Karpas-422 (cell line): ENCODE results near the gene TRABD. TPM values are rescaled to one million over a fixed set of nuclear protein-coding genes. Genes with fewer than 3 reads are reported as not detected.
"Not testable (repeated sequence)": the region's sequence is repeated elsewhere in the genome, so short reads cannot be mapped to it uniquely, and the experiment has no call there.

ENCODE experiments used
- DNase-seq: peaks from one replicate; pipeline ENCODE4 v3.0.0-alpha.2; 2015
- H2AFZ ChIP-seq: fragments of 200-600 bp; sonication (generic); 2 replicates; pipeline ENCODE4 v1.6.1; 2014; ENCODE audit warnings: antibody characterized with exemption, low read length, mixed read lengths
- H3K27ac ChIP-seq: fragments of 200-600 bp; sonication (generic); 2 replicates; pipeline ENCODE4 v1.5.1; 2014; ENCODE audit warnings: mild to moderate bottlenecking, low read length, moderate library complexity
- H3K27me3 ChIP-seq: fragments of 200-600 bp; sonication (generic); 2 replicates; pipeline ENCODE4 v1.6.1; 2014; ENCODE audit warnings: low read length, mixed read lengths
- H3K36me3 ChIP-seq: fragments of 200-600 bp; sonication (generic); 2 replicates; pipeline ENCODE4 v1.6.1; 2014; ENCODE audit warnings: low read length, mixed read lengths; ENCODE audit not compliant: insufficient read depth
- H3K4me1 ChIP-seq: fragments of 200-600 bp; sonication (generic); 2 replicates; pipeline ENCODE4 v1.6.1; 2014; ENCODE audit warnings: mild to moderate bottlenecking, low read length, mixed read lengths
- H3K4me2 ChIP-seq: fragments of 200-600 bp; sonication (generic); 2 replicates; pipeline ENCODE4 v1.6.1; 2014; ENCODE audit warnings: low read length, low read depth, mild to moderate bottlenecking; ENCODE audit not compliant: poor library complexity, severe bottlenecking
- H3K4me3 ChIP-seq: fragments of 200-600 bp; sonication (generic); 2 replicates; pipeline ENCODE4 v1.5.1; 2014; ENCODE audit warnings: mild to moderate bottlenecking, antibody characterized with exemption, low read length, mixed read lengths
- H3K79me2 ChIP-seq: fragments of 200-600 bp; sonication (generic); 2 replicates; pipeline ENCODE4 v1.6.1; 2014; ENCODE audit warnings: mild to moderate bottlenecking, low read length, mixed read lengths
- H3K9ac ChIP-seq: fragments of 200-600 bp; sonication (generic); 2 replicates; pipeline ENCODE4 v1.6.0; 2014; ENCODE audit warnings: low read length
- H3K9me2 ChIP-seq: fragments of 200-600 bp; sonication (generic), shearing (Covaris generic); replicated peaks from 2 replicates; pipeline ENCODE4 v1.6.0; 2014; ENCODE audit warnings: mild to moderate bottlenecking, low read length, moderate library complexity; ENCODE audit not compliant: insufficient read depth
- H3K9me3 ChIP-seq: fragments of 300-700, 200-600 bp; sonication (generic); 2 replicates; pipeline ENCODE4 v1.6.1; 2014; ENCODE audit warnings: low read length, mixed read lengths
- H4K20me1 ChIP-seq: fragments of 200-600 bp; sonication (generic); 2 replicates; pipeline ENCODE4 v1.6.1; 2014; ENCODE audit warnings: mild to moderate bottlenecking, antibody characterized with exemption, low read length, low read depth; ENCODE audit not compliant: insufficient read depth
- total RNA-seq: library from RNA; depleted of rRNA; stranded (reverse); fragments of >200 nt; shearing (Covaris generic); gene quantifications from 2 replicates; pipeline ENCODE4 v1.2.3, GENCODE V29; 2014; ENCODE audit warnings: low replicate concordance; rRNA removed

The TRABD gene
- 46.7 and 117 TPM in 2 replicates for total RNA-seq

- H4K20me1 ChIP-seq: peaks cover 14% of the 10 kb centered on the region
- no peaks in the 10 kb centered on the region for H3K9me2 ChIP-seq
- H3K4me3 ChIP-seq: peak within 1 kb of the TSS; percentile 99
- H3K79me2 ChIP-seq: peaks cover 21% of the 10 kb centered on the region
- H3K36me3 ChIP-seq: no peaks in the 10 kb centered on the region
- H3K9me3 ChIP-seq: no peaks in the 10 kb centered on the region
- H2AFZ ChIP-seq: 0 out of 2 replicates have a peak within 1 kb of the TSS, but pooled peaks have one; percentile 89
- H3K9ac ChIP-seq: peak within 1 kb of the TSS; percentile 97
- peaks cover 43% of the 10 kb centered on the region for H3K4me1 ChIP-seq
- peak within 1 kb of the TSS; percentile 97 for H3K27ac ChIP-seq
- H3K4me2 ChIP-seq: peak within 1 kb of the TSS; percentile 99
- no peaks in the 10 kb centered on the region for H3K27me3 ChIP-seq
- peak; percentile 97 for DNase-seq
Measured at GRCh38 chr22:50185375-50186087, at the start of gene TRABD. Gene TRABD (plus strand): TSS chr22:50185913. CDS start chr22:50193061, 7,148 bp downstream.

GRCh38 chr22:50136581-50137015 is 49.1 kb upstream of the TRABD start:
- no peaks in the 10 kb centered on the region for H4K20me1 ChIP-seq
- H3K9ac ChIP-seq: no peak overlapping the region
- no peaks in the 10 kb centered on the region for H3K9me3 ChIP-seq
- H3K4me3 ChIP-seq: no peak overlapping the region
- H3K27me3 ChIP-seq: no peaks in the 10 kb centered on the region
- H2AFZ ChIP-seq: no peak overlapping the region
- no peak overlapping the region for H3K4me2 ChIP-seq
- H3K79me2 ChIP-seq: no peaks in the 10 kb centered on the region
- no peaks in the 10 kb centered on the region for H3K4me1 ChIP-seq
- DNase-seq: no peak
- H3K9me2 ChIP-seq: no peaks in the 10 kb centered on the region
- H3K36me3 ChIP-seq: no peaks in the 10 kb centered on the region
- H3K27ac ChIP-seq: no peak overlapping the region

- H3K9me3 ChIP-seq, DNase-seq, H3K4me1 ChIP-seq, H3K27ac ChIP-seq, H3K36me3 ChIP-seq, H3K4me2 ChIP-seq, H3K27me3 ChIP-seq, H4K20me1 ChIP-seq, H2AFZ ChIP-seq, H3K9me2 ChIP-seq, H3K4me3 ChIP-seq, H3K79me2 ChIP-seq, H3K9ac ChIP-seq: not testable (repeated sequence)
Measured at GRCh38 chr22:50137277-50137676, 48.4 kb upstream of the TRABD start.

- no peak overlapping the region for H3K4me2 ChIP-seq
- H3K27ac ChIP-seq: no peak overlapping the region
- H4K20me1 ChIP-seq: no peaks in the 10 kb centered on the region
- H3K27me3 ChIP-seq: no peaks in the 10 kb centered on the region
- no peaks in the 10 kb centered on the region for H3K79me2 ChIP-seq
- no peaks in the 10 kb centered on the region for H3K4me1 ChIP-seq
- H3K9ac ChIP-seq: no peak overlapping the region
- no peak for DNase-seq
- H3K9me2 ChIP-seq: no peaks in the 10 kb centered on the region
- no peak overlapping the region for H2AFZ ChIP-seq
- no peaks in the 10 kb centered on the region for H3K36me3 ChIP-seq
- no peaks in the 10 kb centered on the region for H3K9me3 ChIP-seq
- no peak overlapping the region for H3K4me3 ChIP-seq
Measured at GRCh38 chr22:50138041-50138440, 47.7 kb upstream of the TRABD start.

- Histone ChIP-seq H3K27ac (no peak overlapping the region), H3K79me2 (no peaks in the 10 kb centered on the region), H3K4me2 (no peak overlapping the region), H3K9ac (no peak overlapping the region), H3K4me1 (no peaks in the 10 kb centered on the region), H3K36me3 (no peaks in the 10 kb centered on the region), H3K27me3 (no peaks in the 10 kb centered on the region), H3K9me2 (no peaks in the 10 kb centered on the region), H4K20me1 (no peaks in the 10 kb centered on the region), H3K9me3 (no peaks in the 10 kb centered on the region), H2AFZ (no peak overlapping the region), H3K4me3 (no peak overlapping the region)
- DNase-seq: no peak
Measured at GRCh38 chr22:50138988-50139387, 46.7 kb upstream of the TRABD start.

GRCh38 chr22:50139843-50140415 is 45.8 kb upstream of the TRABD start:
- Histone ChIP-seq H4K20me1 (no peaks in the 10 kb centered on the region), H3K36me3 (no peaks in the 10 kb centered on the region), H2AFZ (no peak overlapping the region), H3K27ac (no peak overlapping the region), H3K9me2 (no peaks in the 10 kb centered on the region), H3K4me2 (no peak overlapping the region), H3K79me2 (no peaks in the 10 kb centered on the region), H3K9me3 (no peaks in the 10 kb centered on the region), H3K9ac (no peak overlapping the region), H3K4me3 (no peak overlapping the region), H3K4me1 (no peaks in the 10 kb centered on the region), H3K27me3 (no peaks in the 10 kb centered on the region)
- DNase-seq: no peak

- Histone ChIP-seq H3K4me1 (no peaks in the 10 kb centered on the region), H3K4me3 (no peak overlapping the region), H3K36me3 (no peaks in the 10 kb centered on the region), H3K9me3 (no peaks in the 10 kb centered on the region), H3K27ac (no peak overlapping the region), H2AFZ (no peak overlapping the region), H3K79me2 (no peaks in the 10 kb centered on the region), H3K9ac (no peak overlapping the region), H3K4me2 (no peak overlapping the region), H3K9me2 (no peaks in the 10 kb centered on the region), H3K27me3 (no peaks in the 10 kb centered on the region), H4K20me1 (no peaks in the 10 kb centered on the region)
- DNase-seq: no peak
Measured at GRCh38 chr22:50140615-50141014, 45.1 kb upstream of the TRABD start.

GRCh38 chr22:50141462-50141861 is 44.3 kb upstream of the TRABD start:
- no peak overlapping the region for H2AFZ ChIP-seq

More at GRCh38 chr22:50141462-50141861, 44.3 kb upstream of the TRABD start:
- no peaks in the 10 kb centered on the region for H4K20me1 ChIP-seq
- no peak overlapping the region for H3K27ac ChIP-seq
- no peaks in the 10 kb centered on the region for H3K79me2 ChIP-seq
- no peaks in the 10 kb centered on the region for H3K9me3 ChIP-seq
- H3K36me3 ChIP-seq: no peaks in the 10 kb centered on the region
- no peak for DNase-seq
- peaks cover 1% of the 10 kb centered on the region; the same call in 1 of the 2 replicates for H3K4me1 ChIP-seq
- no peak overlapping the region for H3K9ac ChIP-seq
- no peak overlapping the region for H3K4me2 ChIP-seq
- H3K27me3 ChIP-seq: no peaks in the 10 kb centered on the region
- H3K9me2 ChIP-seq: no peaks in the 10 kb centered on the region
- H3K4me3 ChIP-seq: no peak overlapping the region
